HG02642 (cell line): ENCODE data around the gene ATF7.
"Not testable (repeated sequence)": the region's sequence is repeated elsewhere in the genome, so short reads cannot be mapped to it uniquely, and the experiment has no call there.

ENCODE experiments used
- ATAC-seq: cut with Tn5 transposase; IDR thresholded peaks from one replicate; pipeline ENCODE4 v1.9.1; 2021; ENCODE audit warnings: mild to moderate bottlenecking; ENCODE audit not compliant: unreplicated experiment, poor library complexity

ATF7 gene

GRCh38 chr12:53625946-53626701, at the start of gene ATF7:
ATF7 (minus strand) TSS chr12:53626382; CDS start chr12:53601000, 25,382 bp downstream.
- ATAC-seq, result peak; percentile 97

- no peak for ATAC-seq
Measured at GRCh38 chr12:53674977-53675700, 49.0 kb upstream of the ATF7 start.

- no peak for ATAC-seq
Measured at GRCh38 chr12:53670971-53671370, 44.8 kb upstream of the ATF7 start.

GRCh38 chr12:53670308-53670707, 44.1 kb upstream of the ATF7 start:
- ATAC-seq, result no peak

GRCh38 chr12:53667080-53667479, 40.9 kb upstream of the ATF7 start:
- no peak for ATAC-seq

DNA sequence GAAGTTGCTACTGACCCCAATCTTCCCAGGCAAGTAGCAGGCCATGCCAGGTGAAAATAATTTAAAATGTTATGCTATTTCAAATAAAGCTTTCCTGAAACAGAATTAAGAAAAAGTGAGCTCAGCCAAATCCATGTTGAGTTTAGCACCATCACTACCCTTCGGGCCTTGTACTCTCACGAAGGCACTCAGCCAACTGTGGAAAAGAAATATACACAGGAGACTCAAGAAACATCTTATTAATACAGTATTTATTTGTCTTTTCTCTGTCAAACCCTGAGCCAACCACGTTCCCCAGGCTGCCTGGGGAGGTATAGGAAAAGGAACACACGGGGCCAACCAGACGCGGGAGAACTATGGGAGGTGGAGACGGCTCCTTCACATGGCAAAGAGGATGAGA, 38.8 kb upstream of the ATF7 start:
- ATAC-seq, result no peak

DNA sequence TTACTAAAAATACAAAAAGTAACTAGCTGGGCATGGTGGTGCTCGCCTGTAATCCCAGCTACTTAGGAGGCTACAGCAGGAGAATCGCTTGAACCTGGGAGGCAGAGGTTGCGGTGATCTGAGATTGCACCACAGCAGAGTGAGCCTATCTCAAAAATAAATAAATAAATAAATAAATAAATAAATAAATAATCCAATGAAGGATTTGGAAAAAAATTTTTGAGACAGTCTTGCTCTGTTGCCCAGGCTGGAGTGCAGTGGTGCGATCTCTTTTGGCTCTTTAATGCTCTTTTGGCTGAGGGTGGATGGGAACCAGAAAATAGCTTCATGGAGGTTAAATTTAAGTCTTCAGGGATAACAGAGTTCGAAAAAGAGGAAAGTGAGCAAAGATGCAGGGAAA, 38.0 kb upstream of the ATF7 start:
- ATAC-seq, result no peak

- no peak for ATAC-seq
Measured at GRCh38 chr12:53660041-53660440, 33.9 kb upstream of the ATF7 start.

DNA sequence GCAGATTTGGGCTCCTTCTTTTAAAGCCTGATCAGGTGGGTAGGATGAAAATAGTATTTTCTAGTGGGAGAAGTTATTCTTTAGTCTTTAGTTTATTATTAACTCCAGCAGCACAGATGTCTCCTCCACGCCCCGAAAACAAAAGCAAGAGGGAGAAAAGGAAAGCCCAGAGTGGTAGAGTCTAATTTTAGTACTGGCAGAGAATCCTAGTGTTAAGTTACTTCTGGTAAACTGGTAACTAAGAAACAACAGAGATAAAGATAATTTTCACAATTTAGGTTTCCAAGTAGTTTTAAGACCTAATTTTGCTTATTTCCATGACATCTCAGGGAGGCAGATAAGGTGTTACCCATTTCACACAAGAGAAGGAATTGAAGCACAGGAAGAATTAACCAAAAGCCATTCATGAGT, 33.4 kb upstream of the ATF7 start:
- ATAC-seq, result no peak

- no peak for ATAC-seq
Measured at GRCh38 chr12:53659011-53659551, 32.9 kb upstream of the ATF7 start.

DNA sequence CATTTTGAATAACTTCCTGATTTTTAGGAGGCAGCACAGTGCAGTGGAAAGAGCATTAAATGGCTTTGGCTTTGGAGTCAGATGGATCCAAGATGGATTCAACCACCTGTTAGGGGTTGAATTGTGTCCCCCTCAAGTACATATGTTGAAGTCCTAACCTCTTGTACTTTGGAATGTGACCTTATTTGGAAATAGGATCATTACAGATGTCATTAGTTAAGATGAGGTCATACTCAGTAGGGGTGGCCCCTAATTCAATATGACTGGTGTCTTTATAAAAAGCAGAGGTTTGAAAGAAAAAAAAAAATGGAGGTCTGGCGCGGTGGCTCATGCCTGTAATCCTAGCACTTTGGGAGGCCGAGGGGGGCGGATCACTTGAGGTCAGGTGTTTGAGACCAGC, 30.9 kb upstream of the ATF7 start:
- no peak for ATAC-seq

GRCh38 chr12:53653595-53653994, 27.4 kb upstream of the ATF7 start:
- no peak for ATAC-seq

DNA sequence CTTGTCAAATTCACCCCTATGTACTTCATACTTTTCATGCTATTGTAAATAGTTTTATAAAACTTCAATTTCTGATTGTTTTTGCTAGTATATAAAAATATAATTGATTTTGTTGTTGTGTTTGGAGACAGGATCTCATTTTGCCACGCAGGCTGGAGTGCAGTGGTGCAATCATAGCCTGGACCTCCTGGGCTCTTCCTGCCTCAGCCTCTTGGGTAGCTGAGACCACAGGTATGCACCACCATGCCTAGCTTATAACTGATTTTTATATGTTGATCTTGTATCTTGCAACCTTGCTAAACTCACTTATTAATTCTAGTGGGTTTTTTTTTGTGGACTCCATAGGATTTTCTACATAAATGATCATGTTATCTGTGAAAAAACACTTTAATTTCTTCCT, 26.2 kb upstream of the ATF7 start:
- ATAC-seq, result no peak

GRCh38 chr12:53651737-53652136, 25.6 kb upstream of the ATF7 start:
- ATAC-seq, result no peak

GRCh38 chr12:53646300-53646699, 20.1 kb upstream of the ATF7 start:
- not testable (repeated sequence) for ATAC-seq

- no peak for ATAC-seq
Measured at GRCh38 chr12:53645165-53645564, 19.0 kb upstream of the ATF7 start.

DNA sequence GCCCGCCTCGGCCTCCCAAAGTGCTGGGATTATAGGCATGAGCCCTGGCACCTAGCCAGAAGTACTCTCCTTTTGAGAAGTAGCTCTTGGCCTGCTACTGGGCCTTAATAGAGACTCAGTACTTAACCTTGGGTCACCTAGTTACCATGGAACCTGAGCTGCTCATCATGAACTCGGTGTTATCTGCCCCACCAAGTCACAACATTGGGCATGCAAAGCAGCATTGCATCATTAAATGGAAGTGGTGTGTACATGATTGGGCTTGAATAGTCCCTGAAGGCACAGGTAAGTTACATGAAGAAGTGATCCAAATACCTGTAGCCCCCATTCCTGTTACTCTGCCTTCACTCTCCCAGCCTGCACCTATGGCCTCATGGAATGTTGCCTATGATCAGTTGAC, 18.0 kb upstream of the ATF7 start:
- ATAC-seq, result no peak

- no peak for ATAC-seq
Measured at GRCh38 chr12:53643232-53643979, 17.2 kb upstream of the ATF7 start.

- no peak for ATAC-seq
Measured at GRCh38 chr12:53638057-53638456, 11.9 kb upstream of the ATF7 start.

- no peak for ATAC-seq
Measured at GRCh38 chr12:53636641-53637040, 10.5 kb upstream of the ATF7 start.

DNA sequence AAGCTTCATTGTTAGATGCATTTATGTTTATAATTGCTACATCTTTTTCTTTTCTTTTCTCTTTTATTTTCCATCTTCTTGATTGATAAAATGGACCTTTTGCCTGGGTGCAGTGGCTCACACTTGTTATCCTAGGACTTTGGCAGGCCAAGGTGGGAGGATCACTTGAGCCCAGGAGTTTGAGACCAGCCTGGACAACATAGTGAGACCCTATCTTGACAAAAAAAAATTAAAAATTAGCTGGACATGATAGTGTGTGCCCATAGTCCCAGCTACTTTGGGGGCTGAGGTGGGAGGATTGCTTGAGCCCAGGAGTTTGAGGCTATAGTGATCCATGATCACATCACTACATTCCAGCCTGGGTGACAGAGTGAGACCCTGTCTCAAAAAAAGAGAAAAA, 9.5 kb upstream of the ATF7 start:
- not testable (repeated sequence) for ATAC-seq
